Mesothelial cell of epicardium (in vitro differentiated cells): ENCODE data around the gene R3HDM2. TPM values are rescaled to one million over a fixed set of nuclear protein-coding genes. Genes with fewer than 3 reads are reported as not detected.

Experiments used
- DNase-seq, 2 experiments: peaks; one replicate each; pipeline ENCODE4 v3.0.0; 2021; ENCODE audit warnings: low spot score in 2 of 2; ENCODE audit not compliant: unreplicated experiment in 2 of 2
- H3K27ac Mint-ChIP-seq: 2 replicates; pipeline ENCODE4 v1.8.0; 2021; ENCODE audit warnings: mixed read lengths
- H3K27me3 Mint-ChIP-seq: 2 replicates; pipeline ENCODE4 v1.8.0; 2021; ENCODE audit warnings: low read depth, mixed read lengths
- H3K36me3 Mint-ChIP-seq: 2 replicates; pipeline ENCODE4 v1.8.0; 2021; ENCODE audit warnings: mixed read lengths
- H3K4me1 Mint-ChIP-seq: 2 replicates; pipeline ENCODE4 v1.8.0; 2021; ENCODE audit warnings: mixed read lengths
- H3K4me3 Mint-ChIP-seq: 2 replicates; pipeline ENCODE4 v1.8.0; 2021; ENCODE audit warnings: mild to moderate bottlenecking, moderate library complexity, mixed read lengths
- H3K9me3 Mint-ChIP-seq: 2 replicates; pipeline ENCODE4 v1.8.0; 2021; ENCODE audit warnings: mixed read lengths
- total RNA-seq: library from RNA; stranded (reverse); gene quantifications from 3 replicates; pipeline ENCODE4 v1.2.1, GENCODE V29; 2021
- TF ChIP-seq, protein P1 (sequence below): fragments of 200-600 bp; sonication (generic); IDR thresholded peaks from one replicate; pipeline ENCODE4 v1.5.0; 2021; ENCODE audit warnings: antibody characterized with exemption; ENCODE audit not compliant: unreplicated experiment

Gene R3HDM2
- total RNA-seq, 1 donor from 2014 or later: 111 TPM

DNA sequence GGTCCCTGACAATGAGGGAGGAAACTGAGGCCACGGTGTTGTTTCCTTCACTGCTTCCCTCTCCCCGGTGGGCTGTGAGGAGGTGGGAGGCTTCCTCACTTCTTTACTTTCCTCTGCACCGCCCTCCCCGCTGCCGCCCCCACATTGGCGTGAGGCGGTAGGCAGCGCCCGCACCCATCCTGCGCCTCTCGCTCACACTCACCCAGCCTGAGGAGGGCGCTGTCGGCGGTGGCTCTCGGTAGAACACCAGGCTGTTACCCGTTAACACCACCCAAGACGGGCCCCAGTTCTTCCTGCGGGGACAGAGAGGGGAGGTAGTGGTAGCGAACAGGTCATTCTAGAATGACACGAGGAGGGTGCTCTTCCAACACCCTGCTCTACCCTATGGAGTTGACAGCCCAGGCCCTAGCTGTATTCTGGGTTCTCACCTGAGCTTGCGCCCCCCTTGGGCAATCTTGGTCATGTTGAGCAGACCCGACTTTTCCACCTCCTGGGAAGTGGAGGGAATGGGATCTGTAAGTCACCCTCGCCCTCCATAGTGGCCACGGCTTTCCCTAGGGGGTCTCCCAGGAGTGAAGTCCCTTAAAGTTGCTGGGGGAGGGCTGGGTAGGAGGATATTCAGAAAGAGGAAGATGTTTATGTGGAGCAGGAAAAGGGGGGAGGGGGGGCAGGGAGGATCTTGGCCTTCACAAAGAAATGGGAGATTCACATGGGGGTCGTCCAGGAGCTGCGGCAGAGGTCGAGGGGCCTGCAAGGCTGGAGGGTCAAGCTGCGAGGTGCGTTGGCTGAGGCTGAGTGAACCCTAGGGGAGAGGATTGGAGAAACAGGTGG lies 45.5 kb upstream of the R3HDM2 start:
- H3K9me3 Mint-ChIP-seq: no peaks in the 10 kb centered on the region
- TF ChIP-seq, protein P1, sequence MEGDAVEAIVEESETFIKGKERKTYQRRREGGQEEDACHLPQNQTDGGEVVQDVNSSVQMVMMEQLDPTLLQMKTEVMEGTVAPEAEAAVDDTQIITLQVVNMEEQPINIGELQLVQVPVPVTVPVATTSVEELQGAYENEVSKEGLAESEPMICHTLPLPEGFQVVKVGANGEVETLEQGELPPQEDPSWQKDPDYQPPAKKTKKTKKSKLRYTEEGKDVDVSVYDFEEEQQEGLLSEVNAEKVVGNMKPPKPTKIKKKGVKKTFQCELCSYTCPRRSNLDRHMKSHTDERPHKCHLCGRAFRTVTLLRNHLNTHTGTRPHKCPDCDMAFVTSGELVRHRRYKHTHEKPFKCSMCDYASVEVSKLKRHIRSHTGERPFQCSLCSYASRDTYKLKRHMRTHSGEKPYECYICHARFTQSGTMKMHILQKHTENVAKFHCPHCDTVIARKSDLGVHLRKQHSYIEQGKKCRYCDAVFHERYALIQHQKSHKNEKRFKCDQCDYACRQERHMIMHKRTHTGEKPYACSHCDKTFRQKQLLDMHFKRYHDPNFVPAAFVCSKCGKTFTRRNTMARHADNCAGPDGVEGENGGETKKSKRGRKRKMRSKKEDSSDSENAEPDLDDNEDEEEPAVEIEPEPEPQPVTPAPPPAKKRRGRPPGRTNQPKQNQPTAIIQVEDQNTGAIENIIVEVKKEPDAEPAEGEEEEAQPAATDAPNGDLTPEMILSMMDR: no peak
- H3K36me3 Mint-ChIP-seq: no peaks in the 10 kb centered on the region
- H3K27me3 Mint-ChIP-seq: peaks cover 94% of the 10 kb centered on the region
- H3K27ac Mint-ChIP-seq: no peak overlapping the region
- DNase-seq: no peak
- H3K4me1 Mint-ChIP-seq: peaks cover 23% of the 10 kb centered on the region
- H3K4me3 Mint-ChIP-seq: peak overlapping the region; percentile 66

DNA sequence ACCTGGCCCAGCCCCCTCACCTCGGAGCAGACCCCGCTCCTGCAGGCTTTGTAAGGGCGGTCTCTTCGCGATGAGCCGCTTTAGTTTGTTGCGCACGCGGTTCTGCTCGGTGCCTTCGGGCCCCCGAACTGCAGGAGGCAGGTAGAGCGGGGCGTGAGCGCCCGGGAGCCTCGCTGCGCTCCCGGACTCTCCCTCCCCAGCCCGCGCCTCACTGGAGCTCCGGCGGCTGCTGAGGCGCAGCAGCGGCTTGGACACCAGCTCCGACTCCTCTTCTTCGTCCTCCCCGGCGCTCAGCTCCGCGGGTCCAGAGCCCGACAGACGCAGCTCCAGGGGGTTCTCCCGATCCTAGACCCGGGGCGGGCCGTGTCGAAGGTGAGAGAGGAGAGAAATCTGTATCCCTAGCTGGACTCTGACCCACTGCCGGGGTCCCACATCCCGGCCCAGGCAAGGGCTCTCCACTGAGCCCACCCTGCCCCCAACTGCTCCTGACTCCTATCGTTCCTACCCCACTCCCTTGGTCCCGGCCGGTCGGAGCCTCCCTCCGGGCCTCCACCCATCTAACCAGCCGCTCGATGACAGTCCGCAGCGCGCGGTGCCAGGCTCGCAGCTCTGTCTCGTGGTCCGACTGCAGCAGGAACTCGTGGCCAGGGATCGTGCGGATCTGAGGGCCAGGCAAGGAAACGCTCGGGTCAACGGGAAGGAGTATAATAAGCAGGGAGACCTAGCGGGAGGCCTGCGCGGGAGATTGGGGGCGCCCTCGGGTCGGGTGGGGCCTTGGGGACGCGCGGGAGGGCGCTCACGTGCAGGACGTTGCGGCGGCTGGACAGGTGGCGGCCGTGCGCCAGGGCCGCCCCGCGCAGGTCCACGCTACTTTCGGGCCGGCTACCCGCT lies 44.7 kb upstream of the R3HDM2 start:
- peaks cover 95% of the 10 kb centered on the region for H3K27me3 Mint-ChIP-seq
- no peaks in the 10 kb centered on the region for H3K9me3 Mint-ChIP-seq
- peak overlapping the region; percentile 66 for H3K4me3 Mint-ChIP-seq
- TF ChIP-seq, protein P1: no peak
- H3K27ac Mint-ChIP-seq: no peak overlapping the region
- peaks cover 23% of the 10 kb centered on the region for H3K4me1 Mint-ChIP-seq
- H3K36me3 Mint-ChIP-seq: no peaks in the 10 kb centered on the region
- DNase-seq: no peak

DNA sequence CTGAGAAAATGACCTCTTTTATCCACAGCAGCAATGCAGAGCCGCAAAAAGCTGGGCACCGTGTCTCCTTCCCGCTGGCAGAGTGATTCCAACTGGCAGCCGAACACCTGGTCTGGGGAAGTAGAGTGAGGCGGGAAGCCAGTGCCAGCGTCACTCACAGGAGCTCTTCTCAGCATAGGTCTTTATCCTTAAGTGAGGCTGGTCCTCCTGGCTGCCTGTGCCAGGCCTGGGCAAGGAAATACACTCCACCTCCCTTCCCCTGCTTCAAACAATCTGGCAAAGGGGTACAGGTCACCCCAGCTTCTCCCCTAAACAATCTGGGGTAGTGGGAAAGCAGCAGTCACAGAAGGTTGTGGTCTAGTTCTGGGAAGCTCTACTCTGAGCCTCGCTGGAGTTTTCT lies 44.0 kb upstream of the R3HDM2 start:
- Mint-ChIP-seq H3K9me3 (no peaks in the 10 kb centered on the region), H3K4me1 (peaks cover 23% of the 10 kb centered on the region), H3K27ac (no peak overlapping the region), H3K27me3 (peaks cover 97% of the 10 kb centered on the region), H3K36me3 (no peaks in the 10 kb centered on the region), H3K4me3 (peak overlapping the region; percentile 16)
- TF ChIP-seq, protein P1: no peak
- no peak for DNase-seq

DNA sequence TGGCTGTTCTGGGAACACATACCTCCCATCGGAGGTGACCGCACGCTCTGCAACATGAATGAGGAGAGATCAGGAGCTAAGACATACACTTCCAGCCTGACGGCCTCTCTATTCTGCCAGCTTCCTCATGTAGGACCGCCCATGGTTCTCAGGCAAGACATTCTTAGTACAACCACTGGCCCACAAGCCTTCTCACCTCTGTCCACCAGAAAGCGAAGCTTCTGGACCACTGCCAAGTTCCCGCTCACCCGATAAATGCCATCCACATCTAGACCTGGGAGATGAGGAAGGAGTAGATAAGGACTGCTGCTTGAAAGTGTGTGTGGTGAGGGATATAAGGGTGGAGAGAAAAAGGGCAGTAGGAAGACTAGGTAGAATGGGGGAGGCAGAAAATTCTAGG lies 43.6 kb upstream of the R3HDM2 start:
- Mint-ChIP-seq H3K36me3 (no peaks in the 10 kb centered on the region), H3K4me3 (peak overlapping the region; percentile 16), H3K4me1 (peaks cover 23% of the 10 kb centered on the region), H3K9me3 (no peaks in the 10 kb centered on the region), H3K27me3 (peaks cover 97% of the 10 kb centered on the region), H3K27ac (no peak overlapping the region)
- TF ChIP-seq, protein P1: no peak
- no peak for DNase-seq

DNA sequence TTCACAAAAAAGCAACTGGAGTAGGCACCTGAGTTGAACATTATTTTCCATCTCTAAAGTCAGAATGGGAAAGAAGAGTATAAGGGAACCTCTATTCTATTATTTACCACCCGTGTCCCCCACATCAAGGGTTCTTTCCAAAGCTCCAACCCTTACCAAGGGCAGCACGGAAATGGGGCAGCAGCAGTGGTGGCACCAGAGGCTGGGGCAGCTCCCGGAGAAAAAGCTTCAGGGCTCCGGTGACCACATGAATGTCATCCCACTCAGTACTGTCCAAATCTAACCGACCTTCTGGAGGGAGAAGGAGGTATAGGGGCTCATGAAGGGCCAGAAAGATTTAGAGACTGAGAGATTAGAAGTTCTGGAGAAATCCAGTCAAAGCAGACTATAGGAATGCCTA lies 43.0 kb upstream of the R3HDM2 start:
- Mint-ChIP-seq H3K27me3 (peaks cover 97% of the 10 kb centered on the region), H3K4me3 (no peak overlapping the region)

More for the DNA sequence above, 43.0 kb upstream of the R3HDM2 start:
- TF ChIP-seq, protein P1: no peak
- no peaks in the 10 kb centered on the region for H3K36me3 Mint-ChIP-seq
- H3K4me1 Mint-ChIP-seq: peaks cover 23% of the 10 kb centered on the region
- no peak for DNase-seq
- no peak overlapping the region for H3K27ac Mint-ChIP-seq
- H3K9me3 Mint-ChIP-seq: no peaks in the 10 kb centered on the region
